ENCODE data around the gene NTRK1.
"Not testable (repeated sequence)": the region's sequence is repeated elsewhere in the genome, so short reads cannot be mapped to it uniquely, and the experiment has no call there.

Gene NTRK1

DNA sequence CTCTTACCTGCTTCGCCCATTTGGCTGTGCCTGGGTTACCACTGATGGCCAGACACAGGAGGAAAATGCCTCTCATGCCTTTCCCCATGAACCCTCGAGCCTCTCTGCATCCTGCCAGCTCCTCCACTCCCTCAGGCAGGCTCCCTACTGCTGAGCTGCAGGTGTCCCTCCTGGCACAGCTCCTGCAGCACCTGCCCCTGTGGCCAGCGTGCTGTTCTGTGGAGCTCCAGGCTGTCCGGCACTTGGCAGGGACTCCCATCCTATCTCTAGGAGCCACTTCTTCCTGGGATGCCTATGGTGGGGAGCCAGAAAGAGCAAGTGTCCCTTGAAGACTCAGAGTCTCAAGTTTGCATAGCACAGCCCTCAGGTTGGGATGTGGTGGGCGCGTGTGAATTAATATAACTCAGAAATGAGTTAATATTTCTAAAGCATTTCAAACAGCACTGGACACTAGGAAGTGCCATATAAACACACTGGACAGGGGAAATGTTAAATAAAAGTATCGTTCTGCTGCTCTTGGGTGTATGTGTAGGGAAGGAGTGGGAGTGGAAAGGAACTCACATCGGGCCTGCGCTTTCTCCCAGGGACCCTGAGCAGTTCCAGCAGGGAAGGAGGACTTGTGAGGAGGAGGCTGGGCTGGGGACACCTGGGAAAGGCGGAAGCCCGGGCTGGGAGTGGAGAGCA, 62.5 kb downstream of the NTRK1 start:
- Mint-ChIP-seq H3K9me3 (peaks cover 15% of the 10 kb centered on the region), H3K27ac (no peak overlapping the region), H3K4me3 (peak overlapping the region; percentile 75), H3K4me1 (peaks cover 16% of the 10 kb centered on the region), H3K36me3 (ENCODE audit: low read depth) (peaks cover 9% of the 10 kb centered on the region), H3K27me3 (ENCODE audit: low read depth, poor library complexity) (peaks cover 100% of the 10 kb centered on the region)
- TF ChIP-seq, protein P1, sequence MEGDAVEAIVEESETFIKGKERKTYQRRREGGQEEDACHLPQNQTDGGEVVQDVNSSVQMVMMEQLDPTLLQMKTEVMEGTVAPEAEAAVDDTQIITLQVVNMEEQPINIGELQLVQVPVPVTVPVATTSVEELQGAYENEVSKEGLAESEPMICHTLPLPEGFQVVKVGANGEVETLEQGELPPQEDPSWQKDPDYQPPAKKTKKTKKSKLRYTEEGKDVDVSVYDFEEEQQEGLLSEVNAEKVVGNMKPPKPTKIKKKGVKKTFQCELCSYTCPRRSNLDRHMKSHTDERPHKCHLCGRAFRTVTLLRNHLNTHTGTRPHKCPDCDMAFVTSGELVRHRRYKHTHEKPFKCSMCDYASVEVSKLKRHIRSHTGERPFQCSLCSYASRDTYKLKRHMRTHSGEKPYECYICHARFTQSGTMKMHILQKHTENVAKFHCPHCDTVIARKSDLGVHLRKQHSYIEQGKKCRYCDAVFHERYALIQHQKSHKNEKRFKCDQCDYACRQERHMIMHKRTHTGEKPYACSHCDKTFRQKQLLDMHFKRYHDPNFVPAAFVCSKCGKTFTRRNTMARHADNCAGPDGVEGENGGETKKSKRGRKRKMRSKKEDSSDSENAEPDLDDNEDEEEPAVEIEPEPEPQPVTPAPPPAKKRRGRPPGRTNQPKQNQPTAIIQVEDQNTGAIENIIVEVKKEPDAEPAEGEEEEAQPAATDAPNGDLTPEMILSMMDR (IDR thresholded peaks at IDR 0.05): no peak
- no peak for DNase-seq

GRCh38 chr1:156923670-156924477, 63.2 kb downstream of the NTRK1 start:
- H3K27me3 Mint-ChIP-seq (ENCODE audit: low read depth, poor library complexity): peaks cover 100% of the 10 kb centered on the region
- no peak overlapping the region for H3K27ac Mint-ChIP-seq
- TF ChIP-seq, protein P1 (IDR thresholded peaks at IDR 0.05): no peak
- H3K9me3 Mint-ChIP-seq: peaks cover 8% of the 10 kb centered on the region
- H3K4me1 Mint-ChIP-seq: peaks cover 19% of the 10 kb centered on the region
- DNase-seq: peak; percentile 58
- peaks cover 3% of the 10 kb centered on the region for H3K36me3 Mint-ChIP-seq (ENCODE audit: low read depth)
- H3K4me3 Mint-ChIP-seq: peak overlapping the region; percentile 75

GRCh38 chr1:156924478-156925153, 64.0 kb downstream of the NTRK1 start:
- TF ChIP-seq, protein P1 (IDR thresholded peaks at IDR 0.05): no peak
- peaks cover 5% of the 10 kb centered on the region for H3K9me3 Mint-ChIP-seq
- H3K27me3 Mint-ChIP-seq (ENCODE audit: low read depth, poor library complexity): peaks cover 100% of the 10 kb centered on the region
- H3K36me3 Mint-ChIP-seq (ENCODE audit: low read depth): no peaks in the 10 kb centered on the region
- DNase-seq: no peak
- peaks cover 19% of the 10 kb centered on the region for H3K4me1 Mint-ChIP-seq
- H3K4me3 Mint-ChIP-seq: peak overlapping the region; percentile 41
- H3K27ac Mint-ChIP-seq: no peak overlapping the region

DNA sequence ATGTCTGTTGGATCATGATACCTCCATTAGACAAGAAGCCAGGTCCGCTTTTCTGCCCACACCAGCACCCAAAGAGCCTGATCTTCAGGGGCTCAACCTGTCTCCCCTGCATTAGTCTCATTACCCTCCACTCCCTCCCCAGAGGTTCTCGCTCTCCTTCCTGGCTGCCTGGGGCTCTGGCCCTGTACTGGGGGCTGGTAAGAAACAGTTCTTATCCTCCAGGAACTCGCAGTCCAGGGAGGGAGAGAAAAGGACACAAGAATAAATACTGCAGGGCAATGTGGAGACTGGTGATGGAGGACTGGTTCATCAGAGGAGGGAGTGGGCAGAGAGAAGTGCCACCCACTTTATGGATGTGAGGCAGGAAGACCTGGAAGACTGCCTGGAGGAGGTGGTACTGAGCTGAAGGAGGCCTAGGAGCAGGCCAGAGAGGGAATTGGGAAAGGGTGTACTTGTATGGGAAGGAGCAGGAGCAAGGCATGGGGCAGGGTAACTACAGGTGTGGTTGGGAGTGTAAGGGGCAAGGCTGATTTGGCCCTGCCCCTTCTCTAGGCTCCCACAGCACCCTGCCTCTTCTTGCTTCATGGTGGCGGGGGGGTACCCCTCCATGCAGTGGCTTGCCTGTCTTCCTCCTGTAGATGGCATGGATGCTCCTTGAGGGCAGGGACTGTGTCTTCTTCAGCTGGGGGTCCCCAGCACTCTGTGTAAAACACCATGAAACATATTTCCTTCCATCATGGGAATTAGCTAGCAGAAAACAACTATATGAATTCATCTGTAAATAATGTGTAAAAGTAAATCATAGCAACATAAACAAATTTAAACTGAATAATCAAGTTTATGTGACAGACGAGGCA, 64.7 kb downstream of the NTRK1 start:
- Mint-ChIP-seq H3K27ac (no peak overlapping the region), H3K4me1 (peaks cover 19% of the 10 kb centered on the region), H3K36me3 (ENCODE audit: low read depth) (no peaks in the 10 kb centered on the region), H3K27me3 (ENCODE audit: low read depth, poor library complexity) (peaks cover 100% of the 10 kb centered on the region), H3K9me3 (peaks cover 5% of the 10 kb centered on the region), H3K4me3 (no peak overlapping the region)
- DNase-seq: no peak
- TF ChIP-seq, protein P1 (IDR thresholded peaks at IDR 0.05): no peak

DNA sequence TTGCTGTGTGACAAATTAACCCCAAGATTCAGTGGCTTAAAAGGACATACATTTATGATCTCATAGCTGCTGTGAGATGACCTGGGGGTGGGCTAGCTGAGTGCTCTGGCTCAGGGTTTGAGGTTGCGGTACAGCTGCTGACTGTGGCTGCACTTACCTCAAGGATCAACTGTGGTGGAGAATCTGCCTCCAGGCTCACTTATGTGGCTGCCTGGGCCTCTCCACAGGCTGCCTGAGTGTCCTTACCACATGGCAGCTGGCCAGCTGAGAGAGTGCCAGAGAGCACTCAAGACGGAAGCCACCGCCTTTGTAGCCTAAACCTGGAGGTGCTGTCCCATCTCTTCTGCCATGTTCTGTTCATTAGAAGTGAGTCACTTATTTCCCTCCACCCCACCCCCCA, 65.5 kb downstream of the NTRK1 start:
- H3K4me3 Mint-ChIP-seq: no peak overlapping the region

DNA sequence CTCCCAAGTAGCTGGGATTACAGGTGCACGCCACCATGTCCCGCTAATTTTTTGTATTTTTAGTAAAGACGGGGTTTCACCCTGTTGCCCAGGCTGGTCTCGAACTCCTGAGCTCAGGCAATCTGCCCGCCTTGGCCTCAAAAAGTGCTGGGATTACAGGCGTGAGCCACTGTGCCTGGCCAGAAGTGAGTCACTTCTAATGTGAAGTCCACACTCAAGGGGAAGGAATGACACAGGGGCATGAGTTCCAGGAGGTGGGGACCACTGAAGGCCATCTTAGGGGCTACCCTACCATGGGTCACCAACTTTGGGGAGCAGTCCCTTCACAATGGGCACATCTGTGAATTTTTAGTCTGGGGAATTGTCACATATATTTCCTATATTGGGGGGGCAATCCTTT, 66.0 kb downstream of the NTRK1 start:
- not testable (repeated sequence) for H3K27ac Mint-ChIP-seq; DNase-seq; H3K36me3 Mint-ChIP-seq (ENCODE audit: low read depth); H3K9me3 Mint-ChIP-seq; H3K4me3 Mint-ChIP-seq
- Mint-ChIP-seq H3K4me1 (peaks cover 19% of the 10 kb centered on the region), H3K27me3 (ENCODE audit: low read depth, poor library complexity) (peaks cover 95% of the 10 kb centered on the region)

More for the DNA sequence above, 65.5 kb downstream of the NTRK1 start:
- peaks cover 5% of the 10 kb centered on the region for H3K9me3 Mint-ChIP-seq
- H3K36me3 Mint-ChIP-seq (ENCODE audit: low read depth): no peaks in the 10 kb centered on the region
- TF ChIP-seq, protein P1 (IDR thresholded peaks at IDR 0.05): no peak
- H3K27ac Mint-ChIP-seq: no peak overlapping the region
- no peak for DNase-seq
- peaks cover 19% of the 10 kb centered on the region for H3K4me1 Mint-ChIP-seq
- peaks cover 99% of the 10 kb centered on the region for H3K27me3 Mint-ChIP-seq (ENCODE audit: low read depth, poor library complexity)
